Measurements from ENCODE around the gene ZMAT5.
"Not testable (repeated sequence)": the region's sequence is repeated elsewhere in the genome, so short reads cannot be mapped to it uniquely, and the experiment has no call there.

The ZMAT5 gene

GRCh38 chr22:29786031-29786430 lies 19.2 kb upstream of the ZMAT5 start:
- no peak for DNase-seq (ENCODE audit: low read depth, low spot score)

- DNase-seq (ENCODE audit: low read depth, low spot score) = peak; percentile 38
These were observed 17.9 kb upstream of the ZMAT5 start for GRCh38 chr22:29784451-29785361.

DNA sequence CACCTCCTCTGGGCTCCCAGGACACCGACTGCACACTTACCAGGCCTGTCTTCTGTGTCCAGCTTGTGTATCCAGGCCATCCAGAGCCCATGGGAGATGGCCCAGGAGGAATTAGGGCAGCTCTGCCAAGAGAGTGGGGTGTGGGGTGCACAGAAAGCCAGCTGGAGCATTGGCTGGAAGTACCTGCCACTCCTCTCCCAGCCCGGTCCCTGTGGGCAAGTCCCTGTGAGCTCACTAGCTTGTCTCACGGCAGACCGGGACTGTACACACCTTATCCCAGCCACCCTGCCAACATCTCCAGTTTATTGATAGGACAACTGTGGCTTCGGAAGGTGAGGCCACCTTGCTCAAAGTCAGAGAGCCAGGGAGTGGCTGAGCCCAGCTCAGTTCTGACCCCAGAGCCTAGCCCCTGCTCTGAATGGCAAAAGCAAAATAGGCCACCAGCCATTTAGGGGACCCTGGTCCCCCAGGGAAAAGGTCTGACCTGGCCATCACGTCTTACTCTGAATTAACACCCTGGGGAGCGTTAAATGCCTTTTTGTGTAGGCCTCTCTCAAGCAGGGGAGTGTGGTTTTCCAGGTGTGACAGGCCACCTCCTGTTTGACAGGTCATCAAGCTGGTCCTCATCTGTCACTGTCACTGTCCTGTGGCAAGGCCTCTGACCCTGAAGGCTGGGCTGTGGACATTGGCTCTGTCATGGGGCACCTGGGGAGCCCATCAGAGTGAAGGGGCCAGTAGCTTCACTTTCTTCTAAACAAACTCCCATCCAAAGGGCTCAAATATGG lies 15.4 kb upstream of the ZMAT5 start:
- peak; percentile 72 for DNase-seq (ENCODE audit: low read depth, low spot score)

DNA sequence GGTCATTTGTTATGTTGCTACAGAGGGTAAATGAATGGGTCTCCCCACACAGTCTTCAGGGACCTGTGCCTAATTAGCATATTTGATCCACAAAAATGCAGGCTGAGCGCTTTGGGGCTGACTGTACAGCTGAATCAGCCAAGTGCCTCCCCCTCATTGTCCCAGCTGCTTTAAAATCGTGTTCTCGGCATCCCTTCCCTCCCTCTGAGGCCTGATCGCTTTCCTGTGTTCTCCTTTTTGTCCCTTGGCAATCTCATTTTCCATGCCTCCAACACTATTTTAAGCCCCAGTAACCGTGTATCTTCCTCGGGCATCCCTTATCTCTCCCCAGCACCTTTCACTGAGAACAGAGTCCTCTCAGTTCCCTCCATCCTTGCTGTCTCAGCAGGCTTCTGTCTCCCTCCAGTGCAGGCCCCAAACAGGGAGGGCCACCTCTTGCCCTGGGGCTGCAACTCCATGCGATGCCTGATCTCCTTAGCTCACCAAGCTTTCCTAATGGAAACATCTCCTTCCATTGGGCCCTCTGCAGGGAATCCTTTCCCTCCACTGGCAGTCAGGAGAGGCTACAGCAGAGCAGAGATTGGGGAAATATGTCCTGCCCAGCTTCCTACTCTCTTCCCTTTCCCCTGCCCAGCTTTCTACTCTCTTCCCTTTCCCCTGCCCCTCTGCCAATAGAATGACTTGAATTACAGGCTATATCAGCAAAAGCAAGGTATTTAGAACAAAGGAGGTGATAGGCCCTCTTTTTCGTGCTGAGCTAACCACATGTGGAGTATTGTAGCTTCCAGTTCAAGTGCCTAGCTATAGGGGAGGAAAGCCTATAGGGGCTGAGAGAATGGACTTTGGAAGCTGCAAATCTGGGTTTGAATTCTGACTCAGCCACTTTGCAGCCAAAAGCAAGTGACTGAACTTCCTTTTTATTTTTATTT lies 14.2 kb upstream of the ZMAT5 start:
- peak; percentile 96 for DNase-seq (ENCODE audit: low read depth, low spot score)

DNA sequence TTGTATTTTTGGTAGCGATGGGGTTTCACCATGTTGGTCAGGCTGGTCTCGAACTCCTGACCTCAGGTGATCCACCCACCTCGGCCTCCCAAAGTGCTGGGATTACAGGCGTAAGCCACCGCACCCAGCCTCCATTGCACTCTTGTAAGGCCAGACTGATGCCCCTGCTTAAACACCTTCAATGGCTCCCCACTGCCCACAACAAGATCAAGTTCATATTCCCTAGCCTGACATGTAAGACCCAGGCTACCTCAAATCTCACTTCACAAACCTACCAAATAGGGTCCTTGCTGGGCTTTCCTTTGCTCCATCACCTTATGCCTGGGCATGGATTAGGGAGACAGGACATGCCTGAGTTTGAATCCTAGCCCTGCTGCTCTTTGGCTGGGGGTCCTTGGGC lies 13.4 kb upstream of the ZMAT5 start:
- no peak for DNase-seq (ENCODE audit: low read depth, low spot score)

DNA sequence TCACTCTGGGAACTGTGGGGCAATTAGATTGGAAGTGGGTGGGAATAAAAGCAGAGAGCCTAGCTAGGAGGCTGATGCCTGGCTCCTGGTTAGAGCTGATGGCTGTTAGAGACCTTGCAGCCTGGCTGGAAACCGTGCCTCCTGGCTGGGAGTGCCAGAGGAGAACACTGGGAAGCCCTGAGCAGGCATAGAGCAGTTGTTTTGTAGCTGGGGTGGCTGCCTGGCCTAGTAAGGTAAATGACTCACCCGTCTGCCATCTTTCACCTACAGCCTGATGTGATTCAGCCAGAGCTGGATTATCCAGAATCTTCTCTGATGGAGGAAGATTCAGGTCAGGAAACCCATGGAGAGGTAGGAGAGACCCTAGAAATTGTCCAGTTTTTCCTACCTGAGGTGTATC lies 6.4 kb upstream of the ZMAT5 start:
- peak; percentile 75 for DNase-seq (ENCODE audit: low read depth, low spot score)

GRCh38 chr22:29772170-29772641 lies 5.4 kb upstream of the ZMAT5 start:
- DNase-seq (ENCODE audit: low read depth, low spot score) = peak; percentile 75

GRCh38 chr22:29769723-29770321 lies 3.0 kb upstream of the ZMAT5 start:
- no peak for DNase-seq (ENCODE audit: low read depth, low spot score)

- DNase-seq (ENCODE audit: low read depth, low spot score) = peak; percentile 24
These were observed 1.4 kb upstream of the ZMAT5 start for GRCh38 chr22:29768052-29768693.

GRCh38 chr22:29767171-29768051 lies 604 bp upstream of the ZMAT5 start, which contains the start of gene UQCR10:
Gene UQCR10, plus strand, starts transcription at chr22:29767369. Its CDS starts 30 bp downstream, at chr22:29767399.
- DNase-seq (ENCODE audit: low read depth, low spot score) = peak; percentile 95

DNA sequence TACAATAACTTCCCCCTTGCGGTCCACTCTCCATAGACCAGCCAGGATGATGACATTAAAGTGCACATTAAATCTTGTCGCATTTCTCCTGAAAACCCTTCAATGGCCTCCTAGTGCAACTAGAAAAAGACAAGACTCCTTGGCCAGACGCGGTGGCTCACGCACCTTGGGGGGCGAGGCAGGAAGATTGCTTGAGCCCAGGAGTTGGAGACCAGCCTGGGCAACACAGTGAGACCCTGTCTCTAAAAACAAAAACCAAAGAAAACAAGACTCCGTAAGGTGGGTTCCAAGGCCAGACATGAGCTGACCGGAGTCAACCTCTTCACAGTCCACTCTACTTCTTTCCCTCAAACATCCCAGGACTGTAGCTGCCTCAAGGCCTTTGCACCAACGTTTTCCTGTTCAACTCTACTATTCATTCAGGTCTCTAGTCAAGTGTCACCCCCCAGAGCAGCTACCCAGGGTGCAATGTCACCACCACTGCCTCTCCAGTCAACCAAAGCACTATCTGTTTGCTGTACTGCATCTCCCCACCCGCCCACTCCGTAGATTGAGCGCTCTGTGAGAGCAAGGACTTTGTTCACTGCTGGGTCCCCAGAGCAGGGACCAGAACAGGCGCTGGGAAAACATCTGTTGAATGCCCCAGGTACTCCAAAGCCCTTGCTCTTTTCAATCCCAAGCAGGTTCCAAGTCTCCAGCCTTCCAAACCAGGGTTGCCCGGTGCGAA lies 739 bp downstream of the ZMAT5 start:
- no peak for DNase-seq (ENCODE audit: low read depth, low spot score)

DNA sequence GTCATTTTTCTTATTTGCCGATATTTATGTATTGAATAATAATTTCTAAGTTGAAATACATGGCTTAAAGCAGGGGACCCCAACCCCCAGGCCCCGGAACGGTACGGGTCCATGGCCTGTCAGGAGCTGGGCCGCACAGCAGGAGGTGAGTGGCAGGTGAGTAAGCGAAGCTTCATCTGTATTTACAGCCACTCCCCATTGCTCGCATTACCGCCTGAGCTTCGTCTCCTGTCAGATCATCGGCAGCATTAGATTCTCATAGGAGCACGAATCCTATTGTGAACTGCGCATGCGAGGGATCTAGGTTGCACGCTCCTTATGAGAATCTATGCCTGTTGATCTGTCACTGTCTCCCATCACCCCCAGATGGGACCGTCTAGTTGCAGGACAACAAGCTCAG lies 4.5 kb downstream of the ZMAT5 start:
- DNase-seq (ENCODE audit: low read depth, low spot score) = no peak

GRCh38 chr22:29758959-29759358 lies 7.8 kb downstream of the ZMAT5 start:
- no peak for DNase-seq (ENCODE audit: low read depth, low spot score)

DNA sequence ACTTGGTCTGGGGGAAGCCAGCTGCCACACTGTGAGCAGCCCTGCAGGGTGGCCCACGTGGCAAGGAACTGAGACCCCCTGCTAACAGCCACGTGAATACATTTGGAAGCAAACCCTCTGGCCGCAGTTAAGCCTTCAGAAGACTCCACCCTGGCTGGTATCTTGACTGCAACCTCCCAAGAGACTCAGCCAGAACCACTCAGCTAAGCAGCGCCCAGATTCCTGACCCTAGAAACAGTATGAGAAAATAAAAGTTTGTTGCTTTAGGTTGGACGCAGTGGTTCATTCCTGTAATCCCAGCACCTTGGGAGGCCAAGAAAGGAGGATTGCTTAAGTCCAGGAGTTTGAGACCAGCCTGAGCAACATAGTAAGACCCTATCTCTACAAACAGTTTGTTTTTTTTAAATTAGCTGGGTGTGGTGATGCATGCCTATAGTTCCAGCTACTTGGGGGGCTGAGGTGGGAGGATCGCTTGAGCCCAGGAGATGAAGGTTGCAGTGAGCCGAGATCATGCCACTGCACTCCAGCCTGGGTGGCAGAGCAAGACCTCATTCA lies 8.7 kb downstream of the ZMAT5 start:
- no peak for DNase-seq (ENCODE audit: low read depth, low spot score)

DNA sequence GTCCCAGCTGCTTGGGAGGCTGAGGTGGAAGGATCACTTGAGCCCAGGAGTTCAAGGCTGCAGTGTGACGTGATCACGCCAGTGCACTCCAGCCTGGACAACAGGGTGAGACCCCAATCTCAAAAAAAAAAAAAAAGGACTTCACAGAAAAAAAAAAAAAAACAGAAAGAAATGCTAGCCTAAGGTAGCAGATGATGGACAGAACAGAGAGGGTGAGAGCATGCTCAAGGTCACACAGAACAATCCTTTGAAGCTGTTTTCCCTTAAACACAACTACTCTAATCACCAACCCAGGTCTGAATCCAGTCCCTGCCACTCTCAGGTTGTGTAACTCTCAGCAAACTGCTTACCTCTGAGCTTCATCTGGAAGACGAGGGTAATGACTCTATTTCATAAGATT lies 9.7 kb downstream of the ZMAT5 start:
- DNase-seq (ENCODE audit: low read depth, low spot score) = no peak

GRCh38 chr22:29756341-29756740 lies 10.5 kb downstream of the ZMAT5 start:
- DNase-seq (ENCODE audit: low read depth, low spot score) = no peak

DNA sequence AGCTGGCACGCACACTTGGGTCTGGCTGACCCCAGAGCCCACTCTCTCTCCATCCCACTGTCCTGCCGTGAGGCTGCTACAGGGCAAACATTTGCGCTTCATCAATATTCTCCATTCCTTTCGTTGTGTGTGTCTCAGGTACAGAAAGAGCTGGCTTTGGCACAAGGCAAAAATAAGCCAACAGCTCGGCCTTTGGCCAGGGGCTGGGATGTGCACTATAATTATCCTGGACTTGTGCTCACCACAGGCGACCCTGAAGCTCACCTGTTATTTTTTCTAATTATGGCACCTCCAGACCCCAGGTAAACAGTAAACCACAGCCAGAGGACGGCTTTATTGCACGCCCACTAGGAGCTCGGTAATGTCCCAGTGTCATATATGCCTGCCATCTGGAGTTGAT lies 10.9 kb downstream of the ZMAT5 start:
- DNase-seq (ENCODE audit: low read depth, low spot score) = no peak

DNA sequence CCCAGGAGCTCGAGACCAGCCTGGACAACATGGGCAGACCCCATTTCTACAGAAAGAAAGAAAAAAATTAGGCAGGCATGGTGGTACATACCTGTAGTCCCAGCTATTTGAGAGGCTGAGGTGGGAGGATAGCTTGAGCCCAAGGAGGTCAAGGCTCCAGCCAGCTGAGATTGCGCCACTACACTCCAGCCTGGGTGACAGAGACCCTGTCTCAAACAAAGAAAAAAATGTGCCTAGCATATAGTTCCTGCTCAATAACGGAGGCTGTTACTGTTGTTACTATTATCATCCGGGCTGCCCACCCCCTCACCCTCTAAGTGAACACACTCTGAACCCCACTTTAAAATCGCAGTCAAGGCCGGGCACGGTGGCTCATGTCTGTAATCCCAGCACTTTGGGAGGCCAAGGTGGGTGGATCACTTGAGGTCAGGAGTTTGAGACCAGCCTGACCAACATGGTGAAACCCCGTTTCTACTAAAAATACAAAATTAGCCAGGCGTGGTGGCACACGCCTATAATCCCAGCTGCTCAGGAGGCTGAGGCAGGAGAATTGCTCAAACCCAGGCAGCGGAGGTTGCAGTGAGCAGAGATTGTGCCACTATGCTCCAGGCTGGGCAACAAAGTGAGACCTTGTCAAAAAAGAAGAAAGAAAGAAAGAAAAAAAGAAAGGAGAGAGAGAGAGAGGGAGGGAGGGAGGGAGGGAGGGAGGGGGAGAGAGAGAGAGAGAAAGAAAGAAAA lies 12.0 kb downstream of the ZMAT5 start:
- DNase-seq (ENCODE audit: low read depth, low spot score) = not testable (repeated sequence)
